Mucosa of descending colon (tissue), 3 donors: ENCODE data around the gene SLC37A2. TPM values are rescaled to one million over a fixed set of nuclear protein-coding genes. Genes with fewer than 3 reads are reported as not detected.

Experiments used
- ATAC-seq: fragments of 200-7000 bp; cut with Tn5 transposase; one replicate; pipeline ENCODE4 v1.9.1; 2020; ENCODE audit warnings: mild to moderate bottlenecking, moderate library complexity
- DNase-seq, 3 donors: peaks; one replicate each; pipeline ENCODE4 v3.0.0-alpha.2; 2020
- H3K36me3 ChIP-seq: fragments of 200-600 bp; one replicate; pipeline ENCODE4 v1.8.0; 2021; ENCODE audit warnings: low read depth, mild to moderate bottlenecking
- H3K4me1 ChIP-seq: fragments of 200-600 bp; one replicate; pipeline ENCODE4 v1.8.0; 2021; ENCODE audit warnings: low read depth, mild to moderate bottlenecking
- H3K4me3 ChIP-seq: fragments of 200-600 bp; one replicate; pipeline ENCODE4 v1.8.0; 2021; ENCODE audit warnings: mild to moderate bottlenecking
- H3K9me3 ChIP-seq: fragments of 200-600 bp; one replicate; pipeline ENCODE4 v1.8.0; 2021; ENCODE audit warnings: mild to moderate bottlenecking
- intact Hi-C, 2 donors: fragments of 100-400 bp; cut with DNase I in 1 of 2; cut with micrococcal nuclease in 1 of 2; formaldehyde crosslinking; loops; one replicate each; pipeline versions ENCODE4 v1.11.0 to v1.11.1; 2022; cut with DNase I, micrococcal nuclease
- total RNA-seq, 3 donors: library from RNA; stranded (reverse); fragmentation: NEBNext Ultra II Directional in 2 of 3; extraction: Animal tissue kit (Norgen Biotek cat#: 25700) in 2 of 3; gene quantifications; one replicate each; pipeline versions ENCODE4 v1.2.1 to v1.2.4, GENCODE V29; 2021 to 2023
- TF ChIP-seq, protein P1 (sequence below): fragments of 200-600 bp; IDR thresholded peaks from one replicate; pipeline ENCODE4 v1.8.0; 2022; ENCODE audit warnings: antibody characterized with exemption, mild to moderate bottlenecking
- donor health status: DM: no; HTN: no; CAD: no; lungs with moderate emphysema.
- donor health status: DM: no; HTN: no; CAD: no.
- donor health status: DM: no; HTN: yes; CAD: no.

Gene SLC37A2
- total RNA-seq, 3 donors from 2014 or later = 4.3 to 10.5 (median 6.2) TPM

DNA sequence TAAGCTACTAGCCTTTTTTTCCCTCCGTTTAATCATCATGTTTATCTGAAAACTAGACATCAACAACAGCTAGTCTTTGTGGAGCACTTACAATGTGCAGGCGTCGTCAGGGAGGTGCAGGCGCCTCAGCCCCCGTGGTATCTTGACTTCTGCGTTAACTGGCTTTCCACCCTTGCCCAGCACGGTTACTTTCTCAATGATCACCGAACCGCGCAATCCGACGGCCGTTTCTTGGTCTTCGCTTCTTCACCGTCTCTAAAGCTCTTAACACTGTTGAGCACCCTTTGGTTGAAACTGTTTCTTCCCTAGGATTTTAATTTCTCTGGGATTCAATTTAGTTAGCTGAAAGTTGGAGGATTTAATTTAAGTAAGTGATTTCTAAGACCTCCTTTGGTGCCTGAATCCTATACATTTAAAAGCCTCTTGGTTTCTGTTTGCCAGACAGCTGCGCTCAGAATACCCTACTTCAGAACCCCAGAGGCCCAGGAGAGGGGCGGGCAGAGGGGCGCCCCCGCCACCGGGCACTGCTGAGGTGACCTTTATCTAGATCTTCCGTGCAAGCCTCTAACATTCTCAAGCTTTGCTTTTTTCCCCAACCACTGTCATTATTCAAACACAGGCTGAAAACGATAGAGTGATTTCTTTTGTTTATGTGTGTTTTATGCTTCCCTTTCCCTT is 66.3 kb downstream of the SLC37A2 start:
- H3K36me3 ChIP-seq = no peaks in the 10 kb centered on the region
- intact Hi-C loops = no loop called here
- H3K9me3 ChIP-seq = no peaks in the 10 kb centered on the region
- ATAC-seq = no peak
- no peaks in the 10 kb centered on the region for H3K4me1 ChIP-seq
- TF ChIP-seq, protein P1, sequence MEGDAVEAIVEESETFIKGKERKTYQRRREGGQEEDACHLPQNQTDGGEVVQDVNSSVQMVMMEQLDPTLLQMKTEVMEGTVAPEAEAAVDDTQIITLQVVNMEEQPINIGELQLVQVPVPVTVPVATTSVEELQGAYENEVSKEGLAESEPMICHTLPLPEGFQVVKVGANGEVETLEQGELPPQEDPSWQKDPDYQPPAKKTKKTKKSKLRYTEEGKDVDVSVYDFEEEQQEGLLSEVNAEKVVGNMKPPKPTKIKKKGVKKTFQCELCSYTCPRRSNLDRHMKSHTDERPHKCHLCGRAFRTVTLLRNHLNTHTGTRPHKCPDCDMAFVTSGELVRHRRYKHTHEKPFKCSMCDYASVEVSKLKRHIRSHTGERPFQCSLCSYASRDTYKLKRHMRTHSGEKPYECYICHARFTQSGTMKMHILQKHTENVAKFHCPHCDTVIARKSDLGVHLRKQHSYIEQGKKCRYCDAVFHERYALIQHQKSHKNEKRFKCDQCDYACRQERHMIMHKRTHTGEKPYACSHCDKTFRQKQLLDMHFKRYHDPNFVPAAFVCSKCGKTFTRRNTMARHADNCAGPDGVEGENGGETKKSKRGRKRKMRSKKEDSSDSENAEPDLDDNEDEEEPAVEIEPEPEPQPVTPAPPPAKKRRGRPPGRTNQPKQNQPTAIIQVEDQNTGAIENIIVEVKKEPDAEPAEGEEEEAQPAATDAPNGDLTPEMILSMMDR = no peak
- no peak for DNase-seq
- no peak overlapping the region for H3K4me3 ChIP-seq

DNA sequence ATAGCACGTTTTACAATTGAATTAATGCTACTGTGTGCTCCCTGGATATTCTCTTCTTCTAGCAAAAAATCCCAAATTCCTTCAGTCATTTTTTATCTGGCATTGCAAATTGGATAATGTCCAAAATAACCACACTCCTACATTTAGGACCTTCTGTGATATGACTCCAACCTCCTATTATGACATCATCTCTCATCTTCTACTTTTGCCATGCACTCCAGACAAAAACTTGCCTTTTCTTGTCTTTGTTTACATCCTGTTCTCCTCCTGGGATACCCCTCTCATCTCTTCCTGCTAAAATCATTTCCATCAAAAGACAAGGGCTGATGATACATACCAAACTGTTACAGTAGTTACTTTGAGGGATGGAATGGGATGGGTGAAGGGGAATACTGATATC is 69.0 kb downstream of the SLC37A2 start:
- DNase-seq (no peak), ATAC-seq (no peak)
- TF ChIP-seq, protein P1 = no peak
- no peak overlapping the region for H3K4me3 ChIP-seq
- H3K9me3 ChIP-seq = no peaks in the 10 kb centered on the region
- no peaks in the 10 kb centered on the region for H3K4me1 ChIP-seq
- H3K36me3 ChIP-seq = no peaks in the 10 kb centered on the region
- intact Hi-C loops = no loop called here

DNA sequence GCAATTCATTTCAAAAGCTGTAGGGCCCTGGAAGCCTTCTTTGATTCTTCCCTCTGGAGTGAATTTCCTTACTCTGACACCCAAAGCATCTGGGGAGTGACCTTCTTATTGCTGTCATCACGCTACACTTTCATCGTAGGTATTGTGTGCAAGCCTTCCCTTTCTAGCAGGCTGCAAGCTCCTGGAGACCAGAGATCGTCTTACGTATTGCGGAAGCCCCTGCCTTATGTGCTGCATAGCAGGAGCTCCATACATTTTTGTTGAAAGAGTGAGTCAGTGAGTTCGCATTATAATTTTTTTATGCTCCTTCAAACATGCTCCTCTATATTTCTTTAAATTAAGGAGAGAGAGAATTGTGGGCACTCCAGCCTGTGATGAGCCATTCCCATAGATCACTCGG is 69.5 kb downstream of the SLC37A2 start:
- DNase-seq (no peak), ATAC-seq (no peak)
- TF ChIP-seq, protein P1 = no peak
- no peaks in the 10 kb centered on the region for H3K4me1 ChIP-seq
- no peak overlapping the region for H3K4me3 ChIP-seq
- H3K36me3 ChIP-seq = no peaks in the 10 kb centered on the region
- intact Hi-C loops = no loop called here
- no peaks in the 10 kb centered on the region for H3K9me3 ChIP-seq

DNA sequence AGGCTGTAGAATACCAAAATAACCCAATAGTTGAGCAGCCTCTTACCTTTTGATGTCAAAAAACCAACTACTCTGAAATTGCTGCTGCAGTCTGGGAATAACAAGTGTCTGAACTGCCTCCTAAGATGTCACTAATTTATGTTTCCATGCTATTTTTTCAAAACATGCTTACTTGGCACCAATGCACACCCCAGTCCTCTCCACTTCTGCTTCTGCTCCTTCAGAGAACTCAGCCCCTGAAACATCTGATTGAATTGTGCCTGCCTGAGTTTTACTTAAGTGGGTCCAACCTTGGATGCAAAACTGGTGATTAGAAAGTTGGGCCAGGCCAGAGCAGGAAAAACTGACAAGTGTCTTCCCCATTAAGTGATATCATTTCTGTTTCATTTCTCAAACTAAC is 72.9 kb downstream of the SLC37A2 start:
- Histone ChIP-seq H3K9me3 (no peaks in the 10 kb centered on the region), H3K36me3 (no peaks in the 10 kb centered on the region), H3K4me1 (no peaks in the 10 kb centered on the region), H3K4me3 (no peak overlapping the region)
- TF ChIP-seq, protein P1 = no peak
- no peak for DNase-seq
- intact Hi-C loops = no loop called here
- ATAC-seq = no peak

DNA sequence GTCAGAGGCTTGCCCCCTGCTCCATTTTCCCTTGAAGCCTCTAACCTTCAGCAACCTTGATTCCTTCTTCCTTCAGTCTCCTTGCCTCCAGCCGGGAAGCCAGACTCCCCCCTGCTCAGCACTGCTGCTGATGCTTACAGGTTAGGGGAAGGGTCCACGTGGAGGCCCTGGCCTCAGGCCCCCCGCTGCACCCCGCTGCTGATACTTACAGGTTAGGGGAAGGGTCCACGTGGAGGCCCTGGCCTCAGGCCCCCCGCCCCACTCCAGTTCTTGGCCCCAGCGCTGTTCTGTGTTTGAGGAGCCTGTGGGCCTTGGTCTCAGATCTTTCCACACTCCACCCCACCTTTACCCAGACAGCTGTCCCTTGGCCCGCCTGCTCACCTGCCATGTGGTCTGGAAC is 75.9 kb downstream of the SLC37A2 start:
- TF ChIP-seq, protein P1 = no peak

More for the DNA sequence above, 75.9 kb downstream of the SLC37A2 start:
- DNase-seq (no peak), ATAC-seq (no peak)
- Histone ChIP-seq H3K4me3 (no peak overlapping the region), H3K36me3 (no peaks in the 10 kb centered on the region), H3K9me3 (no peaks in the 10 kb centered on the region), H3K4me1 (no peaks in the 10 kb centered on the region)
- intact Hi-C loops = no loop called here
